GM12878 (cell line): Measurements from ENCODE around the gene AFAP1L2.

Experiments used
- CEBPB ChIP-seq, 2 experiments: fragments of 150-350 bp in 1 of 2; IDR thresholded peaks; 2 replicates each; pipeline ENCODE4 v1.6.1; 2012 to 2014; ENCODE audit warnings: low read depth in 2 of 2, low read length in 2 of 2, borderline replicate concordance in 1 of 2, inconsistent platforms in 1 of 2
- NFIC ChIP-seq: IDR thresholded peaks from 2 replicates; pipeline ENCODE4 v1.6.1; 2012; ENCODE audit warnings: low read depth, mild to moderate bottlenecking, inconsistent platforms, low read length, moderate library complexity
- TAF1 ChIP-seq: IDR thresholded peaks from 2 replicates; pipeline ENCODE4 v1.6.1; 2011; ENCODE audit warnings: mild to moderate bottlenecking, low read depth, low read length, borderline replicate concordance

DNA sequence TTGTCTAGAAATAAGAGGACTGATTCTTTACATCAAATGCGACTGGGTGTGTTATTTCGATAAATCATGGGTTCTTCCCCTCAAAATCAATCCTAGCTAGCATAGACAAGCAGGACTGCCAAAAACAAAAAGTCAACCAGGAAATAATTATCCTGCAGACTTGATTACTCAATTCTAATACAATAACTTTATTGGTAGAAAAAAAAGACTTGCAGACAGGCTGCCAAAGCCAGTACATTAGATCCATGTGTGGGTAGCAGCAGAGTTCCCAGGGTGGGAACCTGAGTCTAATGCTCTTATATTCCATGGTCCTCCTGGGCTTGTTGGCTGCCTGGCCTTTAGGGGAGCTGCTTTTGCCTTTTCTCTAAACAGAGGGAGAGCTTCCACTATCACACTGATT lies 7.8 kb downstream of the AFAP1L2 start:
- TF ChIP-seq NFIC (no peak), CEBPB (IDR thresholded peaks at IDR 0.05; ENCODE audit: borderline replicate concordance in 1 of 2, low read depth in 2 of 2, low read length in 2 of 2) (no peak), TAF1 (no peak)
